Right renal pelvis (tissue), 4 donors: Measurements from ENCODE around the gene NPM1. TPM values are rescaled to one million over a fixed set of nuclear protein-coding genes. Genes with fewer than 3 reads are reported as not detected.

Experiments used
- DNase-seq, 4 donors: peaks; one replicate each; pipeline ENCODE4 v3.0.0-alpha.2; 2013; ENCODE audit warnings: low read depth in 4 of 4, low spot score in 3 of 4, missing footprints in 1 of 4
- polyA plus RNA-seq, 4 donors: library from polyadenylated mRNA; unstranded; fragments of 120-200 nt; gene quantifications; one replicate each; pipeline ENCODE4 v1.2.1, GENCODE V29; 2013; ENCODE audit not compliant: insufficient read length in 4 of 4

Gene NPM1
- polyA plus RNA-seq, 4 donors, result 1,705 to 1,942 (median 1,818) TPM

- no peak for DNase-seq
Observed at GRCh38 chr5:171425596-171426244, 38.1 kb downstream of the NPM1 start.

GRCh38 chr5:171426266-171426665, 38.6 kb downstream of the NPM1 start:
- no peak for DNase-seq

DNA sequence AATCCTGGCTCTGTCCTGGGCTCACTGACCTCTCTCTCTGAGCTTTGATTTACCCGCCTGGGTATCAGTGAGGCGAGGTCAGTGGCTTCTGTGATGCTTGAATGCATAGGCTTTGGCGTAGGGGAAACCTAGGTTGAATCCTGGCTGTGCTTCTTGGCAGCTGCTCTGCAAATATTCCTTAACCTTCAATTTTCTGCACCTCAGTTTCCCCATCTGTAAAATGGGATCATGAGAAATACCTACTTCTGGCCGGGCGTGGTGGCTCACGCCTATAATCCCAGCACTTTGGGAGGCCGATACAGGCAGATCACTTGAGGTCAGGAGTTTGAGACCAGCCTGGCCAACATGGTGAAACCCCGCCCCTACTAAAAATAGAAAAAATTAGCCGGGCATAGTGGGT, 39.0 kb downstream of the NPM1 start:
- DNase-seq, result no peak

DNA sequence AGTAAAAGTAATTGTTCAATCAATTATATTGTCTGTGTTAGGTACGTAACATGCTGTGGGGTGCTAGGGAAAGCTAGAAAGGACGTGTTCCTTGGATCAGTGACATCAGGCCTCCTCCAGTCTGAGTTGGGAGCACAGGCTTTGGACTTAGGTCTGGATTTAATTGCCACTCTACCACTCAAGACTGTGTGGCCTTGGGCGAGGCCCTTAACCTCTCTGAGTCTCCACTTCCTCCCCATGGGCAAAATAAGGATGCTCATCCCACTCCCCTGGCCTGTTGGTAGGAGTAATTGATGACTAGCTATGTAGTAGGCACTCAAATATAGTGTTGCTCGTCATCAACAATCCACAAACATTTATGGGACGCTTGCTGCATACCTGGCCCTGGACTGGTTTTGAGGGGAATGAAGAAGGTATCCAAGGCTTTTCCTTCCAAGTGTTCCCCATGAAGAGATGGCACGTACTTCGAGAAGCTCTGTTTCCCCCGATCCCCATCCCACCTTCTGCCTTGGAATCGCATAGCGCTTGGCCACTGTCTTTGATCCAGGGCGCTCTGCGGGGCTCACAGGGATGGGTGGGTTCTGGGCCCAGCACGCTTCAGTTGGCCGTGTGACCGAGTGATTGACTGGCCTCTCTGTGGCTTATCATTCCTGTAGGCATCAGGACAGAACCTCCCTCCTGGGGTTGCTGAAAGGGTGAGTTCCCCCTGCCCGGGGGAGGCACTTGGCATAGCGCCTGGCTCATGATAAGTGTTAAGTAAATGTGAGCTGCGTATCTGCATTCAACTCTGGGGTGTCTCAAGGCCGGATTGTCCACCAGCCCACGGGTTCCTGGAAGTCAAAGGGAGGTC, 39.9 kb downstream of the NPM1 start:
- DNase-seq, result no peak

GRCh38 chr5:171428168-171428696, 40.6 kb downstream of the NPM1 start:
- no peak for DNase-seq

DNA sequence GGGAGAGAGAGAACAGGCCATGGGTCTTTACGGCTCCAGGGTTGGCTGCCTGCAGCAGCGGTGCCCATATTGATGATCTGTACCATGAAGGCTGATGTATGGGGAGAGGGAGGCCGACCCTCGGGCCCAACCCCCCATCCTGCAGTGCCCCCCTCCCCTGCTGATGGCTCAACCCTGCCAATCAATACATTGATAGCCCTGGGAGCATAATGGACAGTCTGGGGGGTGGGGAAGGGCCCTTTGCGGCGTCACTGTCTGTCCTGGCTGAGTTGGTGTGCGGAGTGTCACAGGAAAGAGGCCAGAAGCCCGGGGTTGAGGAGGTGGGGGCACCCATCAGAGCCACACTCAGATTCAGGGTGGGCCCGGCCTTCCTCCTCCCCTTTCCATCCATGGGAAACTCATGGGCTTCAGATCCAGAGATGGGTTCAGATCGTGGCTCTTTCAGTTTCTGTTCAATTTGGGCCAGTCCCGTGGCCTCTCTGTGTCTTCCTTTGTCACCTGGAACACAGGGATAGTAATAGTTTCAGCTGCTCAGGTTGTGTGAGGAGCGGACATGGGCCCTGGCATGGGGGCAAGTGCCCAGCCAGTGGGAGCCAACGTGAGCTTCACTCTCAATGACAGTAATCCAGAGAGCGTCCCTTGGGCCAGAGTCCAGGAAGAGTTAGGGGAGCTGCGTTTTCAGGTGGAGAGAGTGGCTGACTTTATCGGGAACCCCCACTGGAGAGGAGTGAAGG, 41.3 kb downstream of the NPM1 start:
- DNase-seq, result no peak

GRCh38 chr5:171429543-171429910, 41.9 kb downstream of the NPM1 start:
- DNase-seq, result no peak

- DNase-seq, result no peak
Observed at GRCh38 chr5:171431251-171431777, 43.7 kb downstream of the NPM1 start.

DNA sequence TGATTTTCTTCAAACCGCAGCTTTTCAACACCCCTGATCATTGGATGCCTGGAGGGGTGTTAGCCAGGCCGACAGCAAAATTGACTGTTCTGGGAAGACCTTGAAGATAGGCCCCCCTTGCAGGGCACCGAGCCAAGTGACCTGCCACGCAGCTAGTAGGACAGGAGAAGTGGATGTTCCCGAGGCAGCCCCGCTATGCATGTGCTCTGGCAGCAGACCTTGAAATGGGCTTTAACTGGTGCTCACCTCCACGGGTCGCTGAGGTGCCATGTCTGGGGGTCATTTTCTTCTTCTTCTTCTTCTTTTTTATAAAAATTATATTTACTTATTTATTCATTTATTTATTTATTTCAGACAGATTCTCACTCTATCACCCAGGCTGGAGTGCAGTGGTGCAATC, 44.4 kb downstream of the NPM1 start:
- no peak for DNase-seq

DNA sequence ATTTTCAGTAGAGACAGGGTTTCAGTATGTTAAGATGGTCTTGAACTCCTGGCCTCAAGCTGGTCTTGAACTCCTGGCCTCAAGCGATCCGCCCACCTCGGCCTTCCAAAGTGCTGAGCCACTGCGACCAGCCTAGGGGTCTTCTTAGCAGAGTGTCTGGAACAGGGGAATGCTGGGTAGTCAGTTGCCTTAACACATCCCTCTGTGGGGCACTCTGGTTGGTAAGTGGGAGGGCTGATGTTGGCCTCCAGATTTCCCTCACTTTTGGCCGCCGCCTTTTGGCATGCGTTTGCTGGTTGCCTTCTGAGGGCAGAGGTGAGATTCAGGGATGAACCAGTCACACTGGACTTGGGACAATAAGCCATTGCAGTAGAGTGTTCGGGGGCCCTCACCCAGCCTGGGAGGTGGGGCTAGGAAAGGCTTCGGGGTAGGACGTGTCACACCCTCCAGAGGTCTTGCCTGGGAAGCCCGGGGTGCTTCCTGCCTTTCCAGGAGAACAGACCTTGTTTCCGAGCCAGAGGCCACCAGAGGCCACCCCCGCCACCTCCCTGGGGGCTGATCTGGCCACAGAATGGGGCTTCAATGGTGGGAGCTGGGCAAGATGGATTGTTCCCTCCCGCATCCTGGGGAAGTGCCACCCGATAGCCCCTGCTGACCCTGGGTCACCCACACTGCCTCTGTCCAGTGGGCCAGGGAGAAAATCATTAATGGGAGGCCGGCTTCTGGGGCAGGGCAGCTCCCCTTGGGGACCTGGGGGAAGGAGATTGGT, 45.1 kb downstream of the NPM1 start:
- no peak for DNase-seq

- no peak for DNase-seq
Observed at GRCh38 chr5:171433352-171433698, 45.7 kb downstream of the NPM1 start.

DNA sequence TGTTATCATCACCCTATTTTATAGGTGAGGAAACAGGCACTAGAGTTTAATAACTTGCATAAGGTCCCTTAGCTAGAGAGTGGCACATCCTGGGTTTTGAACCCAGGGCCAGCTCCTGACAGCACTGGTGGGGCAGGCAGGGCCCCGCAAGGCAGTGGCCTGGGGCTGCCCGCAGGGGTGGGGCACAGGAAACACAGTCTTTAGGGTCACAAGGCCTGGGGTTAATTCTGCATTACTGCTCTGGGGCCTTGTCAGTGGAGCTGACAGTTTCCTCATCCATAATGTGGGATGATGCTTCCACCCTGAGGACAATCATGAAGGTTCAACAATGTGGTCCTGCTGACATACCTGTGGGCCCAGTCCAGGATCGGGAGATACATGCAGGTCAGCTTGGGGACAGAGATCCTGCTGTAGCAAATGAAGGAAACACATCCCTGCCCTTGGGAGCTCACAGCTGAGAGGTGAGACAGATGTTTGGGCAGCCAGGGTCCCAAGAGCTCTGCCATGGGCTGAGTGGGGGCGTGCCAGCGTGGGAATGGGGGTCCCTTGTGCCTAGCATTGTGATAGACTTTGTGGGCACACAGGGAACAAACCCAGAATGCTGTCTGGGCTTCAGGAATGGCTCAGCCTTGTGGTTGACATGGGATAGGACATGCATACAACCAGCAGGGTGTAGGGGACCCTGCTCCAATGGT, 46.5 kb downstream of the NPM1 start:
- DNase-seq, result no peak

- DNase-seq, result no peak
Observed at GRCh38 chr5:171434874-171435273, 47.2 kb downstream of the NPM1 start.

- no peak for DNase-seq
Observed at GRCh38 chr5:171435908-171436307, 48.3 kb downstream of the NPM1 start.

DNA sequence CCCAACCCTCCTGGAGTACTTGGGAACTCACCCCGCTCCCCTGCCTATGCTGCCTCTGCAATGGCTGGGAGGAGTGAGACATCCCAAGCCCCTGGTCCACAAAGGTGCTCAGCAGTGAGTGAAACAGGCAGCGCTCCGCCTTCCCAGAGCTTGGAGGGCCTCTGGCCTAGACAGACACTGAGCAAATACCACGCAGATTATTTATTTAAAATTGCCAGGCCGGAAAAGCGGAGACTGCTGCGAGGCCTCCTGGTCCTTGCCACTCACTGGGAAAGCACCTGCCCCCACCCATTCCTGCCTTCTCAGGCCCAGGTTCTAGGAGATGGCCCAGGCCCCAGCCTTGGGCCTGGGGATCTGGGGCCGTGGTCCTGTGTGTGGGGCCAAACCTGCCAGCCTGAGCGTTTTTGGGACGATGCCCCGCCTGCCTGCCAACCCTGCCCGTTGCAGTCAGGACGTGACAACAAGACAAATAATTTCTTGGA, 49.2 kb downstream of the NPM1 start:
- no peak for DNase-seq

- no peak for DNase-seq
Observed at GRCh38 chr5:171437286-171437821, 49.7 kb downstream of the NPM1 start.

- DNase-seq, result no peak
Observed at GRCh38 chr5:171438738-171439137, 51.1 kb downstream of the NPM1 start.

GRCh38 chr5:171441246-171441791, 53.7 kb downstream of the NPM1 start:
- no peak for DNase-seq
